SJSA1 (cell line): ENCODE results near the gene PROP1. TPM values are rescaled to one million over a fixed set of nuclear protein-coding genes. Genes with fewer than 3 reads are reported as not detected.
"Not testable (repeated sequence)": the region's sequence is repeated elsewhere in the genome, so short reads cannot be mapped to it uniquely, and the experiment has no call there.

Experiments used
- DNase-seq, 2 experiments: peaks; one replicate each; pipeline ENCODE4 v3.0.0-alpha.2; 2015 to 2020; ENCODE audit warnings: low spot score in 2 of 2, low read depth in 1 of 2
- H3K27ac ChIP-seq: fragments of 250-450 bp; sonication (Bioruptor Pico); 2 replicates; pipeline ENCODE4 v1.5.1; 2020; ENCODE audit warnings: mild to moderate bottlenecking, moderate library complexity
- H3K27me3 ChIP-seq: fragments of 250-450 bp; sonication (Bioruptor Pico); replicated peaks from 2 replicates; pipeline ENCODE4 v1.5.1; 2020; ENCODE audit warnings: mild to moderate bottlenecking, moderate library complexity
- H3K36me3 ChIP-seq: fragments of 250-450 bp; sonication (Bioruptor Pico); 2 replicates; pipeline ENCODE4 v1.5.1; 2020; ENCODE audit warnings: mild to moderate bottlenecking
- H3K4me1 ChIP-seq: fragments of 250-450 bp; sonication (Bioruptor Pico); replicated peaks from 2 replicates; pipeline ENCODE4 v1.6.1; 2021; ENCODE audit warnings: mild to moderate bottlenecking
- H3K4me3 ChIP-seq: fragments of 250-450 bp; sonication (Bioruptor Pico); 2 replicates; pipeline ENCODE4 v1.5.1; 2020; ENCODE audit warnings: mild to moderate bottlenecking
- H3K9me3 ChIP-seq: fragments of 250-450 bp; sonication (Bioruptor Pico); replicated peaks from 2 replicates; pipeline ENCODE4 v1.5.1; 2020; ENCODE audit warnings: mild to moderate bottlenecking
- total RNA-seq: library from RNA; depleted of rRNA; stranded (reverse); fragments of >200 nt; shearing (Covaris generic); gene quantifications from 2 replicates; pipeline ENCODE4 v1.2.3, GENCODE V29; 2014

PROP1 gene
- total RNA-seq, 1 experiment from 2014 or later = not detected

- Histone ChIP-seq H3K4me3 (no peak overlapping the region), H3K4me1 (no peaks in the 10 kb centered on the region), H3K9me3 (0 out of 2 replicates have a peak, but pooled peaks cover 3% of the 10 kb centered on the region), H3K36me3 (no peaks in the 10 kb centered on the region; the same call in 1 of the 2 replicates), H3K27ac (no peak overlapping the region), H3K27me3 (peaks cover 47% of the 10 kb centered on the region)
- no peak for DNase-seq
These were observed 6.9 kb downstream of the PROP1 start for GRCh38 chr5:177988989-177989625.

GRCh38 chr5:177987326-177987725, 8.7 kb downstream of the PROP1 start:
- no peak overlapping the region for H3K4me3 ChIP-seq
- no peak overlapping the region for H3K27ac ChIP-seq
- 0 out of 2 replicates have a peak, but pooled peaks cover 3% of the 10 kb centered on the region for H3K9me3 ChIP-seq
- H3K27me3 ChIP-seq = peaks cover 60% of the 10 kb centered on the region
- H3K4me1 ChIP-seq = no peaks in the 10 kb centered on the region
- no peak for DNase-seq
- no peaks in the 10 kb centered on the region; the same call in 1 of the 2 replicates for H3K36me3 ChIP-seq

- Histone ChIP-seq H3K27me3 (peaks cover 67% of the 10 kb centered on the region), H3K9me3 (0 out of 2 replicates have a peak, but pooled peaks cover 3% of the 10 kb centered on the region), H3K36me3 (no peaks in the 10 kb centered on the region; the same call in 1 of the 2 replicates), H3K4me1 (no peaks in the 10 kb centered on the region), H3K4me3 (no peak overlapping the region), H3K27ac (no peak overlapping the region)
- DNase-seq = no peak
These were observed 10.5 kb downstream of the PROP1 start for GRCh38 chr5:177985430-177986040.

- Histone ChIP-seq H3K4me3 (no peak overlapping the region), H3K27me3 (peaks cover 65% of the 10 kb centered on the region), H3K27ac (no peak overlapping the region), H3K36me3 (no peaks in the 10 kb centered on the region; the same call in 1 of the 2 replicates), H3K9me3 (0 out of 2 replicates have a peak, but pooled peaks cover 3% of the 10 kb centered on the region), H3K4me1 (no peaks in the 10 kb centered on the region)
- DNase-seq = no peak
These were observed 11.3 kb downstream of the PROP1 start for GRCh38 chr5:177984584-177985206.

- Histone ChIP-seq H3K27me3 (peaks cover 58% of the 10 kb centered on the region), H3K27ac (no peak overlapping the region), H3K4me3 (no peak overlapping the region), H3K36me3 (no peaks in the 10 kb centered on the region; the same call in 1 of the 2 replicates), H3K4me1 (no peaks in the 10 kb centered on the region), H3K9me3 (0 out of 2 replicates have a peak, but pooled peaks cover 3% of the 10 kb centered on the region)
- DNase-seq = no peak
These were observed 12.1 kb downstream of the PROP1 start for GRCh38 chr5:177983763-177984583.

GRCh38 chr5:177982956-177983355, 13.1 kb downstream of the PROP1 start:
- Histone ChIP-seq H3K27ac (no peak overlapping the region), H3K27me3 (peaks cover 56% of the 10 kb centered on the region), H3K9me3 (0 out of 2 replicates have a peak, but pooled peaks cover 3% of the 10 kb centered on the region), H3K4me1 (no peaks in the 10 kb centered on the region), H3K36me3 (no peaks in the 10 kb centered on the region; the same call in 1 of the 2 replicates), H3K4me3 (no peak overlapping the region)
- DNase-seq = no peak

- H3K4me1 ChIP-seq = no peaks in the 10 kb centered on the region
- peaks cover 48% of the 10 kb centered on the region for H3K27me3 ChIP-seq
- no peak overlapping the region for H3K27ac ChIP-seq
- H3K36me3 ChIP-seq = no peaks in the 10 kb centered on the region; the same call in 1 of the 2 replicates
- H3K4me3 ChIP-seq = no peak overlapping the region
- DNase-seq = no peak
- 0 out of 2 replicates have a peak, but pooled peaks cover 3% of the 10 kb centered on the region for H3K9me3 ChIP-seq
These were observed 13.8 kb downstream of the PROP1 start for GRCh38 chr5:177982072-177982727.

- Histone ChIP-seq H3K4me1 (no peaks in the 10 kb centered on the region), H3K27ac (no peak overlapping the region), H3K9me3 (0 out of 2 replicates have a peak, but pooled peaks cover 3% of the 10 kb centered on the region)
These were observed 14.6 kb downstream of the PROP1 start for GRCh38 chr5:177981296-177982071.

GRCh38 chr5:177980743-177981151, 15.3 kb downstream of the PROP1 start:
- Histone ChIP-seq H3K36me3 (no peaks in the 10 kb centered on the region; the same call in 1 of the 2 replicates), H3K27ac (no peak overlapping the region), H3K27me3 (peaks cover 41% of the 10 kb centered on the region), H3K4me1 (no peaks in the 10 kb centered on the region), H3K4me3 (no peak overlapping the region), H3K9me3 (0 out of 2 replicates have a peak, but pooled peaks cover 3% of the 10 kb centered on the region)
- no peak for DNase-seq

More at GRCh38 chr5:177981296-177982071, 14.6 kb downstream of the PROP1 start:
- Histone ChIP-seq H3K27me3 (peaks cover 44% of the 10 kb centered on the region), H3K4me3 (no peak overlapping the region), H3K36me3 (no peaks in the 10 kb centered on the region; the same call in 1 of the 2 replicates)
- DNase-seq = no peak

- not testable (repeated sequence) for H3K36me3 ChIP-seq, H3K4me1 ChIP-seq, DNase-seq, H3K9me3 ChIP-seq, H3K4me3 ChIP-seq, H3K27ac ChIP-seq
- H3K27me3 ChIP-seq = peaks cover 21% of the 10 kb centered on the region
These were observed 18.4 kb downstream of the PROP1 start for GRCh38 chr5:177977600-177977999.

GRCh38 chr5:177973066-177973635, 22.9 kb downstream of the PROP1 start:
- no peaks in the 10 kb centered on the region for H3K4me1 ChIP-seq
- H3K27ac ChIP-seq = no peak overlapping the region
- H3K4me3 ChIP-seq = no peak overlapping the region
- H3K27me3 ChIP-seq = peaks cover 13% of the 10 kb centered on the region
- no peak for DNase-seq
- H3K9me3 ChIP-seq = no peaks in the 10 kb centered on the region; the same call in 1 of the 2 replicates
- no peaks in the 10 kb centered on the region for H3K36me3 ChIP-seq

- Histone ChIP-seq H3K27ac (no peak overlapping the region), H3K4me3 (no peak overlapping the region), H3K4me1 (no peaks in the 10 kb centered on the region), H3K9me3 (no peaks in the 10 kb centered on the region; the same call in 1 of the 2 replicates), H3K27me3 (peaks cover 13% of the 10 kb centered on the region), H3K36me3 (no peaks in the 10 kb centered on the region)
- no peak for DNase-seq
These were observed 23.4 kb downstream of the PROP1 start for GRCh38 chr5:177972613-177973012.
